Occipital lobe (tissue), 2 donors: ENCODE data around the gene TVP23B. TPM values are rescaled to one million over a fixed set of nuclear protein-coding genes. Genes with fewer than 3 reads are reported as not detected.
"Not testable (repeated sequence)": the region's sequence is repeated elsewhere in the genome, so short reads cannot be mapped to it uniquely, and the experiment has no call there.

Experiments
- DNase-seq: peaks from one replicate; lab custom pipeline; 2025; lab: John Stamatoyannopoulos, UW
- total RNA-seq: library from RNA; depleted of rRNA; stranded (reverse); fragments of >200 nt; gene quantifications from one replicate; pipeline ENCODE4 v1.2.3, GENCODE V29; 2014

TVP23B gene
- total RNA-seq, 1 donor from 2014 or later: 56.9 TPM

GRCh38 chr17:18791402-18791801 lies 10.4 kb downstream of the TVP23B start:
- DNase-seq: not testable (repeated sequence)

GRCh38 chr17:18794841-18795240 lies 13.9 kb downstream of the TVP23B start:
- DNase-seq: not testable (repeated sequence)

GRCh38 chr17:18796887-18797286 lies 15.9 kb downstream of the TVP23B start:
- DNase-seq: not testable (repeated sequence)

- DNase-seq: not testable (repeated sequence)
Measured at GRCh38 chr17:18803458-18804245, 22.7 kb downstream of the TVP23B start.

- DNase-seq: not testable (repeated sequence)
Measured at GRCh38 chr17:18815924-18816323, 34.9 kb downstream of the TVP23B start.

- peak; percentile 8 for DNase-seq
Measured at GRCh38 chr17:18816489-18817371, 35.7 kb downstream of the TVP23B start.

GRCh38 chr17:18821430-18821829 lies 40.4 kb downstream of the TVP23B start:
- not testable (repeated sequence) for DNase-seq

GRCh38 chr17:18827613-18828012 lies 46.6 kb downstream of the TVP23B start:
- DNase-seq: not testable (repeated sequence)

GRCh38 chr17:18848501-18848900 lies 67.5 kb downstream of the TVP23B start:
- DNase-seq: no peak

- no peak for DNase-seq
Measured at GRCh38 chr17:18850679-18851078, 69.7 kb downstream of the TVP23B start.

- DNase-seq: no peak
Measured at GRCh38 chr17:18851201-18851600, 70.2 kb downstream of the TVP23B start.

GRCh38 chr17:18854956-18855355 lies 74.0 kb downstream of the TVP23B start:
- DNase-seq: no peak

- DNase-seq: peak; percentile 95
Measured at GRCh38 chr17:18855831-18856569, 75.0 kb downstream of the TVP23B start.

Other genes starting within 250 kb of the TVP23B start
- not detected for gene TBC1D28, start 136.8 kb upstream of the TVP23B start, total RNA-seq
- 18.4 TPM for gene FOXO3B, start 98.9 kb upstream of the TVP23B start, total RNA-seq
- gene FBXW10, start 37.1 kb upstream of the TVP23B start, total RNA-seq: 0.47 TPM
- 140 TPM for gene PRPSAP2, start 76.9 kb downstream of the TVP23B start, total RNA-seq
- gene SLC5A10, start 171.0 kb downstream of the TVP23B start, total RNA-seq: not detected
- gene FAM83G, start 223.6 kb downstream of the TVP23B start, total RNA-seq: 0.16 TPM